NCI-H345 treated with DMSO at 0.1 percent for 48 hours (cell line): ENCODE measurements around the gene OAS3.
"Not testable (repeated sequence)": the region's sequence is repeated elsewhere in the genome, so short reads cannot be mapped to it uniquely, and the experiment has no call there.

Experiments used
- DNase-seq: peaks from one replicate; lab custom pipeline; 2025; ENCODE audit not compliant: unreplicated experiment; lab: John Stamatoyannopoulos, UW

Gene OAS3

DNA sequence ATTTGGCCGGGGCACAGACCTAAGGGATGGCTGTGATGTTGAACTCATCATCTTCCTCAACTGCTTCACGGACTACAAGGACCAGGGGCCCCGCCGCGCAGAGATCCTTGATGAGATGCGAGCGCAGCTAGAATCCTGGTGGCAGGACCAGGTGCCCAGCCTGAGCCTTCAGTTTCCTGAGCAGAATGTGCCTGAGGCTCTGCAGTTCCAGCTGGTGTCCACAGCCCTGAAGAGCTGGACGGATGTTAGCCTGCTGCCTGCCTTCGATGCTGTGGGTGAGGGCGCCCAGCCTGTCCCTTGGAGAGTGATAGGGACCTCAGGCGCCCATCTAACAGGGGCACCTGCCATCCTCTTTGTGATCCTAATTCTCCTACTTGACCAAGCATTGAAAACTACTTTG is 12.4 kb downstream of the OAS3 start:
- DNase-seq = no peak

- not testable (repeated sequence) for DNase-seq
Observed at GRCh38 chr12:112957125-112957524, 18.9 kb downstream of the OAS3 start.

GRCh38 chr12:112961074-112961473 is 22.8 kb downstream of the OAS3 start:
- DNase-seq = no peak

DNA sequence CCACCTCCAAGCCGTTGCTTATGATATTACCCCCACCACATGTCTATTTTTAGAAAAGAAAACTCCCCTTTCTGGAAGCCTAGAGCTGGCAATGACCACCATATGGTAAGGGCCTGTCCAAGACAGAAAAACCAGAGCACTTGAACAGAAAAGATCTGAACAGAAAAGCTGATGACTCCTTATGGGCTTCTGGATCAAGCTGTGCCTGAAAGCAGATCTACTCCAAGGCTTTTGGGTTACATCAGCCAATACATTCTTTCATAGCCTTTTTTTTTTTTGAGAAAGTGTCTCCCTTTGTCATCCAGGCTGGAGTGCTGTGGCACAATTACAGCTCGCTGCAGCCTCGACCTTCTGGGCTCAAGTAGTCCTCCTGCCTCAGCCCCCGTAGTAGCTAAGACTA is 23.3 kb downstream of the OAS3 start:
- DNase-seq = no peak

DNA sequence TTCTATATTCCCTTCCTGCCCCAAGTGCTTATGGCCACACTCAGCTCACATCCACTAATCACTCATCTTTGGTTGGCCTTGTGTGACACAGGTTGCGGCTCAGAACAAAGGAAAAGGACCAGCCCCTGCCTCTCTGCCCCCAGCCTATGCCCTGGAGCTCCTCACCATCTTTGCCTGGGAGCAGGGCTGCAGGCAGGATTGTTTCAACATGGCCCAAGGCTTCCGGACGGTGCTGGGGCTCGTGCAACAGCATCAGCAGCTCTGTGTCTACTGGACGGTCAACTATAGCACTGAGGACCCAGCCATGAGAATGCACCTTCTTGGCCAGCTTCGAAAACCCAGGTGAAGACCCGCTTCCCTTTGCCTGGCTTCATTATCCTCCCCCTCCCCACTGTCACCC is 24.3 kb downstream of the OAS3 start:
- DNase-seq = no peak

DNA sequence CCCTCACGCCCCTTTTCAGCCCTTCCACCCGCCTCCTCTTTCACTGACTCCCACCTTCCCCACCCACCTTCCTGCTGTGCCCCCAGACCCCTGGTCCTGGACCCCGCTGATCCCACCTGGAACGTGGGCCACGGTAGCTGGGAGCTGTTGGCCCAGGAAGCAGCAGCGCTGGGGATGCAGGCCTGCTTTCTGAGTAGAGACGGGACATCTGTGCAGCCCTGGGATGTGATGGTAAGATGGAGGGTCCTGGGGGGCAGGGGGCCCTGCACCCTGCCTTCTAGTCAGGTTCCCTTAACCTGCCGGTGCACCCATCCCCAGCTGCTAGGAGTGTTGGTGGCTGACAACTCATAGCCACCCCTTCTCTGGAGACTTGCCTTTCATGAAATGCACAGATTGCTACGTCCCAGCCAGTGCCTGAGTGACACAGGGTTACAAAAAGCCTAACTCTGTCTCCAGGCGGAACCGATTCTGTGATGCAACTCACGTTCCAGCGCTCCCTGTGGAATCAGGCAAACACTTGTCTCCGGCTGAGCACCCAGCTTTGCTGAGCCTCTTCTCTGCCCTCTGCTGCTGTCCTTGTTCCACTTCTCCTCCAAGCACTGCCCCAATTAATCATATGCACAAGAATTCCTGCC is 25.1 kb downstream of the OAS3 start:
- DNase-seq = no peak

DNA sequence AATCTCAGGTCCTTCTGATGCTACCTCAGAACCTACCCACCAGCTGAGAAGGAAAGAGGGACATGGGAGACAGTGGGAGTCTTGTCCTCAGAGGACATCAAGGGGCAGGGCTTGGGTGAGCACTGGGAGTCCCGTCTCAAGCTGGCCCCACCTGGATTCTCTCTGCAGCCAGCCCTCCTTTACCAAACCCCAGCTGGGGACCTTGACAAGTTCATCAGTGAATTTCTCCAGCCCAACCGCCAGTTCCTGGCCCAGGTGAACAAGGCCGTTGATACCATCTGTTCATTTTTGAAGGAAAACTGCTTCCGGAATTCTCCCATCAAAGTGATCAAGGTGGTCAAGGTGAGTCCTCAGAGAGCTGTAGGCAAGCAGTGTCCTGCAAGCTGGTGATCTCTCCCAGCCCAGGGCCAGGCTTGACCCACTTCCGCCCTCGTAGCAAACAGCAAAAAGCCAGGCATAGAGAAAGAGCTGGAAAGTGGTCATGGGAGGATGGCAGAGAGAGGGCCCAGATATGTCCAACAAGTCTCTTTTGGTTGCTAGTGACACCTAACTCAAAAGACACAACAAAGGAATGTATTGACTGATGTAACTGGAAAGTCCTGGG is 25.9 kb downstream of the OAS3 start:
- no peak for DNase-seq

GRCh38 chr12:112964915-112965314 is 26.6 kb downstream of the OAS3 start:
- DNase-seq = no peak

DNA sequence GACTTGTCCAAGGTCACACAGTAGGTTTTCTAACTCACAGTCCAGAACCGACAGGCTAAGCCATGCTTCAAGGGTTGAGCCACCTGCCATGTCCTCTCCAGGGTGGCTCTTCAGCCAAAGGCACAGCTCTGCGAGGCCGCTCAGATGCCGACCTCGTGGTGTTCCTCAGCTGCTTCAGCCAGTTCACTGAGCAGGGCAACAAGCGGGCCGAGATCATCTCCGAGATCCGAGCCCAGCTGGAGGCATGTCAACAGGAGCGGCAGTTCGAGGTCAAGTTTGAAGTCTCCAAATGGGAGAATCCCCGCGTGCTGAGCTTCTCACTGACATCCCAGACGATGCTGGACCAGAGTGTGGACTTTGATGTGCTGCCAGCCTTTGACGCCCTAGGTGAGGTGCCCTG is 27.4 kb downstream of the OAS3 start:
- no peak for DNase-seq

DNA sequence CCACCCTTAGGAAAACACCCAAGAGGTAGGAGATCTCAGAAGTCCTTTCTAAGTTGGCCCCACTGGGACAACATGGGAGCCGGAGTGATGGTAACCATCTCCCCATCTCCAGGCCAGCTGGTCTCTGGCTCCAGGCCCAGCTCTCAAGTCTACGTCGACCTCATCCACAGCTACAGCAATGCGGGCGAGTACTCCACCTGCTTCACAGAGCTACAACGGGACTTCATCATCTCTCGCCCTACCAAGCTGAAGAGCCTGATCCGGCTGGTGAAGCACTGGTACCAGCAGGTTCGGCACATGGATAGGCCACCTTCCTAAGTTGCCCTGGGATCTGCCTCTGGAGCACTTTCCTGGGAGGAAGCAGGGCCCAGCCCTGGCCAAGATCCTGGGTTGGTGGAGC is 29.0 kb downstream of the OAS3 start:
- DNase-seq = no peak

GRCh38 chr12:112967858-112968257 is 29.6 kb downstream of the OAS3 start:
- no peak for DNase-seq

DNA sequence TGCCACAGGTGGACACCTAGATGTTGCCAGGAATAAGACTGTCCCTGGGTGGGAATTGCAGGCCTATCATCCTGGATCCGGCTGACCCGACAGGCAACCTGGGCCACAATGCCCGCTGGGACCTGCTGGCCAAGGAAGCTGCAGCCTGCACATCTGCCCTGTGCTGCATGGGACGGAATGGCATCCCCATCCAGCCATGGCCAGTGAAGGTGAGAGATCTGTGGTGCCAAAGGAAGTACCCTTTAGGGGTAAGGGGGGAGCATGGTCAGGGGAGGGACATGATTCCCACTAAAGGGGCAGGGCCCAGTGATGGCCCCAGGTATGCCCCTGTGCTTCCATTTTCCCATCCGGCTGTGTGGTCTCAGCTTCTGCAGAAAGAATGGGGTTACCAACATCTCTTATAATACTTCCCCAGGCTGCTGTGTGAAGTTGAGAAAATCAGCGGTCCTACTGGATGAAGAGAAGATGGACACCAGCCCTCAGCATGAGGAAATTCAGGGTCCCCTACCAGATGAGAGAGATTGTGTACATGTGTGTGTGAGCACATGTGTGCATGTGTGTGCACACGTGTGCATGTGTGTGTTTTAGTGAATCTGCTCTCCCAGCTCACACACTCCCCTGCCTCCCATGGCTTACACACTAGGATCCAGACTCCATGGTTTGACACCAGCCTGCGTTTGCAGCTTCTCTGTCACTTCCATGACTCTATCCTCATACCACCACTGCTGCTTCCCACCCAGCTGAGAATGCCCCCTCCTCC is 31.5 kb downstream of the OAS3 start:
- DNase-seq = no peak

DNA sequence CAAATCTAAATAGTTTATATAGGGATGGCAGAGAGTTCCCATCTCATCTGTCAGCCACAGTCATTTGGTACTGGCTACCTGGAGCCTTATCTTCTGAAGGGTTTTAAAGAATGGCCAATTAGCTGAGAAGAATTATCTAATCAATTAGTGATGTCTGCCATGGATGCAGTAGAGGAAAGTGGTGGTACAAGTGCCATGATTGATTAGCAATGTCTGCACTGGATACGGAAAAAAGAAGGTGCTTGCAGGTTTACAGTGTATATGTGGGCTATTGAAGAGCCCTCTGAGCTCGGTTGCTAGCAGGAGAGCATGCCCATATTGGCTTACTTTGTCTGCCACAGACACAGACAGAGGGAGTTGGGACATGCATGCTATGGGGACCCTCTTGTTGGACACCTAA is 32.1 kb downstream of the OAS3 start:
- no peak for DNase-seq

DNA sequence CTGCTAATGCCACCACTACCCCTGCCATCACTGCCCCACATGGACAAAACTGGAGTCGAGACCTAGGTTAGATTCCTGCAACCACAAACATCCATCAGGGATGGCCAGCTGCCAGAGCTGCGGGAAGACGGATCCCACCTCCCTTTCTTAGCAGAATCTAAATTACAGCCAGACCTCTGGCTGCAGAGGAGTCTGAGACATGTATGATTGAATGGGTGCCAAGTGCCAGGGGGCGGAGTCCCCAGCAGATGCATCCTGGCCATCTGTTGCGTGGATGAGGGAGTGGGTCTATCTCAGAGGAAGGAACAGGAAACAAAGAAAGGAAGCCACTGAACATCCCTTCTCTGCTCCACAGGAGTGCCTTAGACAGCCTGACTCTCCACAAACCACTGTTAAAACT is 33.0 kb downstream of the OAS3 start:
- no peak for DNase-seq

- no peak for DNase-seq
Observed at GRCh38 chr12:112973011-112973735, 34.9 kb downstream of the OAS3 start.

GRCh38 chr12:112973818-112974231 is 35.6 kb downstream of the OAS3 start:
- no peak for DNase-seq

DNA sequence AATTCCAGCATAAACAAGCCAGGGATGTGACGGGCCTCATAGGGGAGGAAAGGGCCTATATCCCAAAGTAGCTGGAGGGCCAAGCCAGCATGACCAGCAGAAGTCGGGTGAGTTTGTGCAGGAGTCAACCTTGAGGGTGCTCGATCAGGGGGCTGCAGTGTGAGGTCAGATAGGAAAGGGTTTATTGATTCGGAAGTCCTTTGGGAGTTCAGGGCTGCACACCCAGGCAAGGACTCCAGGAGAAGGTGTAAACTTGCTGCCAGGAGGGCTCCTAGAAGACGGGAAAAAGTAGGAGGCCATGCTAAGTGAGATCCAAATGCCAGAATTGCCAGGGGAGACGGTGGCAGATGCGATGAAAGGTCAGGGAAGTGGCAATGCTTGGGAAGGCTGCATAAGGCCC is 36.6 kb downstream of the OAS3 start:
- DNase-seq = no peak

- no peak for DNase-seq
Observed at GRCh38 chr12:112977139-112977538, 38.9 kb downstream of the OAS3 start.

GRCh38 chr12:112977641-112978040 is 39.4 kb downstream of the OAS3 start:
- DNase-seq = no peak

- DNase-seq = no peak
Observed at GRCh38 chr12:112978163-112979040, 40.1 kb downstream of the OAS3 start, which contains the start of gene OAS2. OAS2 (plus strand) TSS chr12:112978519; CDS start chr12:112978609, 90 bp downstream.
